HL-60 (cell line): Measurements from ENCODE around the gene NIN.
A peak's percentile ranks its signal among the peaks of the same experiment; 100 is the strongest.

Source experiments
- CTCF ChIP-seq: IDR thresholded peaks from one replicate; pipeline ENCODE4 v1.5.1; 2011; ENCODE audit warnings: low read length, control low read depth, inconsistent platforms; ENCODE audit not compliant: insufficient read depth
- POLR2AphosphoS5 ChIP-seq: IDR thresholded peaks from 2 replicates; pipeline ENCODE4 v1.6.1; 2012; ENCODE audit warnings: low read depth
- SPI1 ChIP-seq: IDR thresholded peaks from 2 replicates; pipeline ENCODE4 v1.6.1; 2012; ENCODE audit warnings: low read depth, mild to moderate bottlenecking, borderline replicate concordance

GRCh38 chr14:50820786-50821509 is 10.0 kb downstream of the NIN start:
- TF ChIP-seq CTCF (no peak), POLR2AphosphoS5 (no peak), SPI1 (peak; percentile 19; the same call in 1 of the 2 replicates)
